GM12874 (cell line): ENCODE data around the gene TARBP1.
A peak's percentile ranks its signal among the peaks of the same experiment; 100 is the strongest.

Experiments
- CTCF ChIP-seq: IDR thresholded peaks from 2 replicates; pipeline ENCODE4 v1.5.1; 2011; ENCODE audit warnings: low read depth, mild to moderate bottlenecking, control low read depth, low read length, moderate library complexity; ENCODE audit not compliant: insufficient read depth

The TARBP1 gene

GRCh38 chr1:234500269-234500668 is 21.3 kb upstream of the TARBP1 start:
- TF ChIP-seq CTCF, result no peak

GRCh38 chr1:234499943-234500245 is 20.9 kb upstream of the TARBP1 start:
- no peak for TF ChIP-seq CTCF

- TF ChIP-seq CTCF, result peak; percentile 93
Observed at GRCh38 chr1:234499119-234499942, 20.4 kb upstream of the TARBP1 start.

- no peak for TF ChIP-seq CTCF
Observed at GRCh38 chr1:234498448-234499118, 19.6 kb upstream of the TARBP1 start.

- TF ChIP-seq CTCF, result no peak
Observed at GRCh38 chr1:234497589-234497988, 18.6 kb upstream of the TARBP1 start.

GRCh38 chr1:234495231-234495990 is 16.4 kb upstream of the TARBP1 start:
- no peak for TF ChIP-seq CTCF

- TF ChIP-seq CTCF, result no peak
Observed at GRCh38 chr1:234494049-234494448, 15.1 kb upstream of the TARBP1 start.
